GM12878 (cell line): ENCODE data around the gene PRR14L. TPM values are rescaled to one million over a fixed set of nuclear protein-coding genes. Genes with fewer than 3 reads are reported as not detected.

Experiments
- ATAC-seq: fragments of 200-7000 bp; cut with Tn5 transposase; 3 replicates; pipeline ENCODE4 v1.9.1; 2020; ENCODE audit warnings: mild to moderate bottlenecking, moderate library complexity
- BruUV-seq: library from RNA; stranded (reverse); fragments of 400-500 nt; replicated peaks from 2 replicates; lab custom pipeline; 2021; lab: Mats Ljungman, UMichigan
- CTCF ChIA-PET: fragments of 300-600 bp; sonication (Branson Sonifier 250); formaldehyde crosslinking; extraction: SDS; loops from one replicate; lab custom pipeline; 2021; ENCODE audit warnings: inconsistent platforms; lab: Yijun Ruan, JAX
- POLR2A ChIA-PET: fragments of 350-600 bp; formaldehyde crosslinking; extraction: SDS; loops from one replicate; lab custom pipeline; 2021; ENCODE audit warnings: inconsistent platforms; lab: Charles Lee
- RAD21 ChIA-PET: fragments of 300-600 bp; sonication (Branson Sonifier 250); formaldehyde crosslinking; loops from one replicate; lab custom pipeline; 2023; ENCODE audit warnings: antibody characterized with exemption; ENCODE audit not compliant: unreplicated experiment; lab: Charles Lee
- SMC1A ChIA-PET: fragments of 300-600 bp; sonication (Branson Sonifier 250); formaldehyde crosslinking; loops from one replicate; lab custom pipeline; 2023; ENCODE audit not compliant: unreplicated experiment, uncharacterized antibody; lab: Charles Lee
- DNase-seq: peaks from one replicate; pipeline ENCODE4 v3.0.0-alpha.2; 2011; ENCODE audit warnings: low read depth, low spot score
- FAIRE-seq: peaks from 3 replicates; lab custom pipeline; 2011; peaks lifted over from hg19 to GRCh38; lab: Jason Lieb, UNC
- H2AFZ ChIP-seq: 2 replicates; pipeline ENCODE4 v1.6.0; 2011; ENCODE audit warnings: low read depth, low read length, control low read depth; ENCODE audit not compliant: control insufficient read depth
- H3K27ac ChIP-seq: 2 replicates; pipeline ENCODE4 v1.5.1; 2011; ENCODE audit warnings: control low read depth; ENCODE audit not compliant: control insufficient read depth, insufficient read depth
- H3K27me3 ChIP-seq, 2 experiments: replicated peaks in 1 of 2; 2 replicates each; pipeline versions ENCODE4 v1.6.0 to v1.6.1; 2011; ENCODE audit warnings: low read length in 1 of 2; ENCODE audit not compliant: control insufficient read depth in 2 of 2, insufficient read depth in 2 of 2
- H3K36me3 ChIP-seq, 2 experiments: 2 replicates each; pipeline ENCODE4 v1.5.1; 2011; ENCODE audit warnings: low read length in 1 of 2; ENCODE audit not compliant: control insufficient read depth in 2 of 2, insufficient read depth in 2 of 2
- H3K4me1 ChIP-seq: 2 replicates; pipeline ENCODE4 v1.6.1; 2011; ENCODE audit warnings: mild to moderate bottlenecking, low read length, moderate library complexity, mixed read lengths; ENCODE audit not compliant: control insufficient read depth, insufficient read depth
- H3K4me2 ChIP-seq: 2 replicates; pipeline ENCODE4 v1.6.0; 2011; ENCODE audit warnings: control low read depth; ENCODE audit not compliant: control insufficient read depth, insufficient read depth
- H3K4me3 ChIP-seq: fragments of 200-600 bp; sonication (generic); 2 replicates; pipeline ENCODE4 v1.5.1; 2016
- H3K79me2 ChIP-seq: 2 replicates; pipeline ENCODE4 v1.6.0; 2011; ENCODE audit warnings: low read length; ENCODE audit not compliant: control insufficient read depth, insufficient read depth
- H3K9ac ChIP-seq: 2 replicates; pipeline ENCODE4 v1.8.0; 2011; ENCODE audit warnings: low read length, control low read depth, mixed read lengths; ENCODE audit not compliant: control insufficient read depth, insufficient read depth
- H3K9me3 ChIP-seq: replicated peaks from 3 replicates; pipeline ENCODE4 v1.5.1; 2011; ENCODE audit warnings: mild to moderate bottlenecking, low read length; ENCODE audit not compliant: control insufficient read depth, insufficient read depth
- H4K20me1 ChIP-seq: 2 replicates; pipeline ENCODE4 v1.6.0; 2011; ENCODE audit not compliant: control insufficient read depth, insufficient read depth
- ATF7 ChIP-seq: fragments of 450-650 bp; IDR thresholded peaks from 2 replicates; pipeline ENCODE4 v1.6.1; 2016; ENCODE audit warnings: low read depth, mild to moderate bottlenecking
- CEBPB ChIP-seq, 2 experiments: fragments of 150-350 bp in 1 of 2; IDR thresholded peaks; 2 replicates each; pipeline ENCODE4 v1.6.1; 2012 to 2014; ENCODE audit warnings: low read depth in 2 of 2, low read length in 2 of 2, borderline replicate concordance in 1 of 2, inconsistent platforms in 1 of 2
- NFIC ChIP-seq: IDR thresholded peaks from 2 replicates; pipeline ENCODE4 v1.6.1; 2012; ENCODE audit warnings: low read depth, mild to moderate bottlenecking, inconsistent platforms, low read length, moderate library complexity
- PML ChIP-seq: IDR thresholded peaks from 2 replicates; pipeline ENCODE4 v1.6.1; 2012; ENCODE audit warnings: low read length, inconsistent platforms
- SPI1 ChIP-seq: IDR thresholded peaks from 2 replicates; pipeline ENCODE4 v1.6.1; 2011; ENCODE audit warnings: low read depth, mild to moderate bottlenecking, low read length, moderate library complexity, borderline replicate concordance; ENCODE audit not compliant: insufficient read depth
- ZNF217 ChIP-seq: fragments of 450-650 bp; IDR thresholded peaks from 2 replicates; pipeline ENCODE4 v1.6.1; 2017; ENCODE audit warnings: antibody characterized with exemption, mild to moderate bottlenecking
- WGBS: methylation state at CpG from one replicate; pipeline ENCODE4 v1.1.6; 2016; ENCODE audit warnings: low lambda C conversion rate; ENCODE audit not compliant: insufficient replicate concordance, insufficient coverage; ENCODE audit errors: missing lambda C conversion rate; 5-methylcytosine and 5-hydroxymethylcytosine counted together
- in situ Hi-C: fragments of 300-500 bp; cut with MboI; formaldehyde crosslinking; loops from 9 replicates; pipeline ENCODE4 v1.14.3; 2018; ENCODE audit warnings: mixed read lengths
- intact Hi-C: fragments of 100-400 bp; cut with micrococcal nuclease; formaldehyde crosslinking; loops from one replicate; pipeline ENCODE4 v1.14.2; 2022; ENCODE audit not compliant: unreplicated experiment
- polyA plus RNA-seq, 11 experiments: library from polyadenylated mRNA; depleted of rRNA in 4 of 11; unstranded in 6 of 11; stranded (reverse) in 5 of 11; fragments of >200 nt; fragmentation: Nextera tagmentation in 4 of 11; fragmentation: Illumina TruSeq in 1 of 11; extraction: Ambion mirVana in 4 of 11; extraction: Trizol in 1 of 11; gene quantifications; 1 replicate in 1 of 11; 2 replicates in 10 of 11; pipeline versions ENCODE4 v1.2.1 to v1.2.3, GENCODE V29; 2011 to 2016; ENCODE audit warnings: inconsistent platforms in 2 of 11, missing spikeins in 2 of 11, low read depth in 1 of 11
- total RNA-seq, 4 experiments: library from RNA; depleted of rRNA in 3 of 4; stranded (reverse); fragments of >200 nt in 3 of 4; fragmentation: Illumina TruSeq in 1 of 4; extraction: Trizol in 1 of 4; gene quantifications; 2 replicates each; pipeline versions ENCODE4 v1.2.1 to v1.2.3, GENCODE V29; 2013 to 2021
- TF ChIP-seq, protein P1 (sequence below): fragments of 150-350 bp; IDR thresholded peaks from 2 replicates; pipeline ENCODE4 v1.6.1; 2014; ENCODE audit warnings: mild to moderate bottlenecking, low read depth, low read length
- TF ChIP-seq, protein P2 (sequence below): fragments of 450-650 bp; IDR thresholded peaks from 2 replicates; pipeline ENCODE4 v1.6.1; 2018; ENCODE audit warnings: mild to moderate bottlenecking, low read depth, moderate library complexity; ENCODE audit not compliant: partially characterized antibody
- TF ChIP-seq, protein P3 (sequence below): IDR thresholded peaks from 2 replicates; pipeline ENCODE4 v1.6.1; 2012; ENCODE audit warnings: mild to moderate bottlenecking, low read depth, low read length
- TF ChIP-seq, protein P4 (sequence below): IDR thresholded peaks from 2 replicates; pipeline ENCODE4 v1.6.1; 2012; ENCODE audit warnings: low read depth, low read length, improper control_type of control experiment

The PRR14L gene
- total and polyA plus RNA-seq, 10 of the 15 experiments (the other 5 are each of a cell fraction or from before 2014, with no cell fraction given): 4.2 to 49.0 (median 21.4) TPM

DNA sequence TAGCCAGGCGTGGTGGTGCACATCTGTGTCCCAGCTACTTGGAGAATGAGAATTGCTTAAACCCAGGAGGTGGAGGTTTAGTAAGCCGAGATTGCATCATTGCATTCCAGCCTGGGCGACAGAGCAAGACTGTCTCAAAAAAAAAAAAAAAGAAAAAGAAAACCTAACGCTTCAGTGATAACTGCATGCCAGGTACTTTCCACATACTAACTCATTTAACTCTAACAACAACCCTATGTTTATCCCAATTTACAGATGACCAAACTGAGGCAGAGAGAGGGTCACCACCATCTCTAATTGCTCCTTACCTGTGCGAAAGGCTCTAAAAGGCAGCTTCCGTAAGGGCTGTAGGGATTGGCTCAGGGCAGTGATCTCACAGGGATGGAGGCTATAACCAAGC, 99.5 kb downstream of the PRR14L start (continued):
- 0 out of 2 replicates have a peak, but pooled peaks have one; percentile 33 for TF ChIP-seq ZNF217
- TF ChIP-seq, protein P1, sequence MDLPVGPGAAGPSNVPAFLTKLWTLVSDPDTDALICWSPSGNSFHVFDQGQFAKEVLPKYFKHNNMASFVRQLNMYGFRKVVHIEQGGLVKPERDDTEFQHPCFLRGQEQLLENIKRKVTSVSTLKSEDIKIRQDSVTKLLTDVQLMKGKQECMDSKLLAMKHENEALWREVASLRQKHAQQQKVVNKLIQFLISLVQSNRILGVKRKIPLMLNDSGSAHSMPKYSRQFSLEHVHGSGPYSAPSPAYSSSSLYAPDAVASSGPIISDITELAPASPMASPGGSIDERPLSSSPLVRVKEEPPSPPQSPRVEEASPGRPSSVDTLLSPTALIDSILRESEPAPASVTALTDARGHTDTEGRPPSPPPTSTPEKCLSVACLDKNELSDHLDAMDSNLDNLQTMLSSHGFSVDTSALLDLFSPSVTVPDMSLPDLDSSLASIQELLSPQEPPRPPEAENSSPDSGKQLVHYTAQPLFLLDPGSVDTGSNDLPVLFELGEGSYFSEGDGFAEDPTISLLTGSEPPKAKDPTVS: no peak
- no peak for TF ChIP-seq SPI1
- TF ChIP-seq NFIC: peak; percentile 56; the same call in 1 of the 2 replicates
- TF ChIP-seq CEBPB (IDR thresholded peaks at IDR 0.05; ENCODE audit: borderline replicate concordance in 1 of 2, low read depth in 2 of 2, low read length in 2 of 2): peak in 1 of 2 experiments; percentile 49; a peak in 1 of 4 replicates

DNA sequence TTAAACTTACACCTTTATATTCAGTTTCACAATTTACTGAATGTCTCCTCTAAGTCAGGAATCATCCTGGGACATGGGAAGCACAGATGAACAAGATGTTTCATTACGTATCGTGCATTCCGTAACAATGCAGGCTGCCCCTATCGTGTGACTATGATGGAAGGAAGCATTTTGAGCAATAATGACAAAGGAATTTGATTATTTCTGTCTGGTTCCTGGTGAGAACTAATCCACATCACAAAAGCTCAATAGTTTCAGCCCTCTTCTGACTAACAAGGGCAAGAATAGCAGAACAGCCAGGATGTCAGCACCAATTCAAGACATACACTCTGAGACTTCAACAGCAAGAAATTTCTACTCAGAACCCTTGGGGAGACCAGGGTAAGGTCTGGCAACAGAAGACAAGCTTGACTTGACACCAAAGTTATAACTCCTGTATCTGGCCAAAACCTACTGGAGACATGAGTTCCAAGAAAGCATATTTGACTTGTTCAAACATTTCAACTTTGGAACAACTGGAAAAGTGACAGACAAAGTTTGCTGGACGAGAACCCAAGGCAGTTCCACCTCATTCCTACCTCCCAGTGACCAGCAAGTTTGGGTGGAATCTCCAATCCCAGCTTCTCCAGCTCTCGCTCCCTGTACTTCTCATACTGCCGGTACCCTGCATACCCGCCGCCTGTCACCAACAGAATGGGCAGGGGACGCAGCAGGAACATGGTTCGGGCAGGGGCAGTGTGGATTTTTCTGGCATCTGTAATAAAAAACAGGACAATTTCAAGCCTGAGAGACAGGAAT, 102.2 kb downstream of the PRR14L start:
- Histone ChIP-seq H3K27ac (peak overlapping the region; percentile 75; the same call in 1 of the 2 replicates), H3K79me2 (peaks cover 30% of the 10 kb centered on the region), H3K4me3 (no peak overlapping the region), H3K9ac (no peak overlapping the region), H3K4me1 (peaks cover 36% of the 10 kb centered on the region), H3K9me3 (no peaks in the 10 kb centered on the region), H4K20me1 (no peaks in the 10 kb centered on the region), H2AFZ (no peak overlapping the region), H3K27me3 (no peaks in the 10 kb centered on the region), H3K36me3 (peaks cover 1 to 12% of the 10 kb centered on the region in 2 experiments; a peak in 3 of 4 replicates), H3K4me2 (no peak overlapping the region)
- WGBS: 88% methylated on average over 11 of the region's 11 CpGs
- intact Hi-C loops: no loop called here
- RAD21 ChIA-PET: interaction anchor here (0.6 to 1.6 kb wide), 3 partner anchors 14 to 18 kb away, joined by 3 to 8 read pairs (median 3); partner anchors contain the start of gene PISD
- BruUV-seq: no TSS peak
- SMC1A ChIA-PET: interaction anchor here (1.9 to 2.2 kb wide), 3 partner anchors 10 to 14 kb away, joined by 5 to 12 read pairs (median 10); partner anchors contain the start of gene PISD
- POLR2A ChIA-PET: interaction anchor here (0.7 to 2.3 kb wide), 4 partner anchors 10 to 127 kb away, joined by 3 to 9 read pairs (median 5); no protein-coding TSS in a partner anchor
- DNase-seq (no peak), FAIRE-seq (no peak), ATAC-seq (no peak)
- in situ Hi-C loops: no loop called here
- CTCF ChIA-PET: interaction anchor here (1.2 to 1.8 kb wide), 5 partner anchors 10 to 618 kb away, joined by 3 to 6 read pairs (median 4); no protein-coding TSS in a partner anchor
- no peak for TF ChIP-seq PML
- TF ChIP-seq, protein P2, sequence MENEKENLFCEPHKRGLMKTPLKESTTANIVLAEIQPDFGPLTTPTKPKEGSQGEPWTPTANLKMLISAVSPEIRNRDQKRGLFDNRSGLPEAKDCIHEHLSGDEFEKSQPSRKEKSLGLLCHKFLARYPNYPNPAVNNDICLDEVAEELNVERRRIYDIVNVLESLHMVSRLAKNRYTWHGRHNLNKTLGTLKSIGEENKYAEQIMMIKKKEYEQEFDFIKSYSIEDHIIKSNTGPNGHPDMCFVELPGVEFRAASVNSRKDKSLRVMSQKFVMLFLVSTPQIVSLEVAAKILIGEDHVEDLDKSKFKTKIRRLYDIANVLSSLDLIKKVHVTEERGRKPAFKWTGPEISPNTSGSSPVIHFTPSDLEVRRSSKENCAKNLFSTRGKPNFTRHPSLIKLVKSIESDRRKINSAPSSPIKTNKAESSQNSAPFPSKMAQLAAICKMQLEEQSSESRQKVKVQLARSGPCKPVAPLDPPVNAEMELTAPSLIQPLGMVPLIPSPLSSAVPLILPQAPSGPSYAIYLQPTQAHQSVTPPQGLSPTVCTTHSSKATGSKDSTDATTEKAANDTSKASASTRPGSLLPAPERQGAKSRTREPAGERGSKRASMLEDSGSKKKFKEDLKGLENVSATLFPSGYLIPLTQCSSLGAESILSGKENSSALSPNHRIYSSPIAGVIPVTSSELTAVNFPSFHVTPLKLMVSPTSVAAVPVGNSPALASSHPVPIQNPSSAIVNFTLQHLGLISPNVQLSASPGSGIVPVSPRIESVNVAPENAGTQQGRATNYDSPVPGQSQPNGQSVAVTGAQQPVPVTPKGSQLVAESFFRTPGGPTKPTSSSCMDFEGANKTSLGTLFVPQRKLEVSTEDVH: no peak
- no peak for TF ChIP-seq ATF7
- TF ChIP-seq, protein P3, sequence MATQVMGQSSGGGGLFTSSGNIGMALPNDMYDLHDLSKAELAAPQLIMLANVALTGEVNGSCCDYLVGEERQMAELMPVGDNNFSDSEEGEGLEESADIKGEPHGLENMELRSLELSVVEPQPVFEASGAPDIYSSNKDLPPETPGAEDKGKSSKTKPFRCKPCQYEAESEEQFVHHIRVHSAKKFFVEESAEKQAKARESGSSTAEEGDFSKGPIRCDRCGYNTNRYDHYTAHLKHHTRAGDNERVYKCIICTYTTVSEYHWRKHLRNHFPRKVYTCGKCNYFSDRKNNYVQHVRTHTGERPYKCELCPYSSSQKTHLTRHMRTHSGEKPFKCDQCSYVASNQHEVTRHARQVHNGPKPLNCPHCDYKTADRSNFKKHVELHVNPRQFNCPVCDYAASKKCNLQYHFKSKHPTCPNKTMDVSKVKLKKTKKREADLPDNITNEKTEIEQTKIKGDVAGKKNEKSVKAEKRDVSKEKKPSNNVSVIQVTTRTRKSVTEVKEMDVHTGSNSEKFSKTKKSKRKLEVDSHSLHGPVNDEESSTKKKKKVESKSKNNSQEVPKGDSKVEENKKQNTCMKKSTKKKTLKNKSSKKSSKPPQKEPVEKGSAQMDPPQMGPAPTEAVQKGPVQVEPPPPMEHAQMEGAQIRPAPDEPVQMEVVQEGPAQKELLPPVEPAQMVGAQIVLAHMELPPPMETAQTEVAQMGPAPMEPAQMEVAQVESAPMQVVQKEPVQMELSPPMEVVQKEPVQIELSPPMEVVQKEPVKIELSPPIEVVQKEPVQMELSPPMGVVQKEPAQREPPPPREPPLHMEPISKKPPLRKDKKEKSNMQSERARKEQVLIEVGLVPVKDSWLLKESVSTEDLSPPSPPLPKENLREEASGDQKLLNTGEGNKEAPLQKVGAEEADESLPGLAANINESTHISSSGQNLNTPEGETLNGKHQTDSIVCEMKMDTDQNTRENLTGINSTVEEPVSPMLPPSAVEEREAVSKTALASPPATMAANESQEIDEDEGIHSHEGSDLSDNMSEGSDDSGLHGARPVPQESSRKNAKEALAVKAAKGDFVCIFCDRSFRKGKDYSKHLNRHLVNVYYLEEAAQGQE: no peak
- TF ChIP-seq, protein P4, sequence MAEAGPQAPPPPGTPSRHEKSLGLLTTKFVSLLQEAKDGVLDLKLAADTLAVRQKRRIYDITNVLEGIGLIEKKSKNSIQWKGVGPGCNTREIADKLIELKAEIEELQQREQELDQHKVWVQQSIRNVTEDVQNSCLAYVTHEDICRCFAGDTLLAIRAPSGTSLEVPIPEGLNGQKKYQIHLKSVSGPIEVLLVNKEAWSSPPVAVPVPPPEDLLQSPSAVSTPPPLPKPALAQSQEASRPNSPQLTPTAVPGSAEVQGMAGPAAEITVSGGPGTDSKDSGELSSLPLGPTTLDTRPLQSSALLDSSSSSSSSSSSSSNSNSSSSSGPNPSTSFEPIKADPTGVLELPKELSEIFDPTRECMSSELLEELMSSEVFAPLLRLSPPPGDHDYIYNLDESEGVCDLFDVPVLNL: no peak
